Neural progenitor cell (in vitro differentiated cells): ENCODE results near the gene GOPC. TPM values are rescaled to one million over a fixed set of nuclear protein-coding genes. Genes with fewer than 3 reads are reported as not detected.

Experiments used
- DNase-seq: peaks from one replicate; pipeline ENCODE4 v3.0.0-alpha.2; 2016; ENCODE audit warnings: low spot score
- H2AFZ ChIP-seq: fragments of 200-600 bp; sonication (generic); replicated peaks from 2 replicates; pipeline ENCODE4 v1.6.1; 2016; ENCODE audit warnings: antibody characterized with exemption
- H3F3A ChIP-seq: fragments of 200-600 bp; sonication (generic); 2 replicates; pipeline ENCODE4 v1.6.1; 2016; ENCODE audit warnings: antibody characterized with exemption, low read depth
- H3K27ac ChIP-seq: fragments of 200-600 bp; sonication (generic); 2 replicates; pipeline ENCODE4 v1.5.1; 2016; ENCODE audit warnings: mild to moderate bottlenecking
- H3K27me3 ChIP-seq: fragments of 200-600 bp; sonication (generic); 2 replicates; pipeline ENCODE4 v1.6.1; 2016; ENCODE audit warnings: mild to moderate bottlenecking, moderate library complexity
- H3K36me3 ChIP-seq: fragments of 200-600 bp; sonication (generic); 2 replicates; pipeline ENCODE4 v1.5.1; 2016
- H3K4me1 ChIP-seq: fragments of 200-600 bp; sonication (generic); 2 replicates; pipeline ENCODE4 v1.6.1; 2016; ENCODE audit warnings: mixed run types
- H3K4me2 ChIP-seq: fragments of 200-600 bp; sonication (generic); 2 replicates; pipeline ENCODE4 v1.6.1; 2016
- H3K4me3 ChIP-seq: fragments of 200-600 bp; sonication (generic); 2 replicates; pipeline ENCODE4 v1.5.1; 2016
- H3K79me2 ChIP-seq: fragments of 200-600 bp; sonication (generic); 2 replicates; pipeline ENCODE4 v1.6.1; 2016; ENCODE audit warnings: low read depth
- H3K9ac ChIP-seq: fragments of 200-600 bp; sonication (generic); 2 replicates; pipeline ENCODE4 v1.6.1; 2016
- H3K9me3 ChIP-seq: fragments of 200-600 bp; sonication (generic); 2 replicates; pipeline ENCODE4 v1.5.1; 2016; ENCODE audit warnings: low read depth
- H4K20me1 ChIP-seq: fragments of 200-600 bp; sonication (generic); 2 replicates; pipeline ENCODE4 v1.6.1; 2016; ENCODE audit warnings: low read depth
- H3K27ac Mint-ChIP-seq: 3 replicates; pipeline ENCODE4 v1.8.0; 2021; ENCODE audit warnings: mixed read lengths
- H3K27me3 Mint-ChIP-seq: 2 replicates; pipeline ENCODE4 v1.8.0; 2022; ENCODE audit warnings: low read depth, mild to moderate bottlenecking, inconsistent platforms, moderate library complexity, mixed read lengths; ENCODE audit not compliant: insufficient read depth
- H3K36me3 Mint-ChIP-seq: 3 replicates; pipeline ENCODE4 v1.8.0; 2021; ENCODE audit warnings: mixed read lengths
- H3K4me1 Mint-ChIP-seq: 3 replicates; pipeline ENCODE4 v1.8.0; 2021; ENCODE audit warnings: mixed read lengths
- H3K4me3 Mint-ChIP-seq: 3 replicates; pipeline ENCODE4 v1.8.0; 2021; ENCODE audit warnings: mild to moderate bottlenecking, moderate library complexity, mixed read lengths
- H3K9me3 Mint-ChIP-seq: 3 replicates; pipeline ENCODE4 v1.8.0; 2020; ENCODE audit warnings: mixed read lengths
- CTCF ChIP-seq: fragments of 200-600 bp; sonication (generic); IDR thresholded peaks from 2 replicates; pipeline ENCODE4 v1.5.1; 2017; ENCODE audit warnings: antibody characterized with exemption, mild to moderate bottlenecking
- EZH2 ChIP-seq: fragments of 200-600 bp; sonication (generic); IDR thresholded peaks from 2 replicates; pipeline ENCODE4 v1.6.1; 2017; ENCODE audit warnings: antibody characterized with exemption, mild to moderate bottlenecking, moderate library complexity
- EZH2phosphoT487 ChIP-seq: fragments of 200-600 bp; sonication (generic); IDR thresholded peaks from 2 replicates; pipeline ENCODE4 v1.6.1; 2017; ENCODE audit warnings: antibody characterized with exemption
- total RNA-seq: library from RNA; depleted of rRNA; stranded (reverse); fragments of >200 nt; gene quantifications from 2 replicates; pipeline ENCODE4 v1.2.3, GENCODE V29; 2015; ENCODE audit warnings: low replicate concordance

The GOPC gene
- total RNA-seq, 1 donor from 2014 or later = 39.2 TPM

- Mint-ChIP-seq H3K27me3 (no peaks in the 10 kb centered on the region), H3K4me3 (no peak overlapping the region), H3K9me3 (no peaks in the 10 kb centered on the region), H3K4me1 (no peaks in the 10 kb centered on the region), H3K27ac (no peak overlapping the region), H3K36me3 (no peaks in the 10 kb centered on the region)
- no peak overlapping the region for H3K9ac ChIP-seq
- H3K4me3 ChIP-seq = no peak overlapping the region
- no peaks in the 10 kb centered on the region for H3K27me3 ChIP-seq
- H3F3A ChIP-seq = peaks cover 12% of the 10 kb centered on the region
- no peaks in the 10 kb centered on the region for H3K79me2 ChIP-seq
- no peaks in the 10 kb centered on the region for H3K9me3 ChIP-seq
- no peak for DNase-seq
- peaks cover 15% of the 10 kb centered on the region for H3K4me1 ChIP-seq
- no peaks in the 10 kb centered on the region for H4K20me1 ChIP-seq
- TF ChIP-seq EZH2 (no peak), CTCF (no peak), EZH2phosphoT487 (no peak)
- peak overlapping the region; percentile 23 for H3K4me2 ChIP-seq
- no peaks in the 10 kb centered on the region for H3K36me3 ChIP-seq
- H2AFZ ChIP-seq = no peak overlapping the region
- H3K27ac ChIP-seq = peak overlapping the region; percentile 25
These were observed 49.2 kb downstream of the GOPC start for GRCh38 chr6:117553142-117553541.

- Mint-ChIP-seq H3K27ac (no peak overlapping the region), H3K27me3 (no peaks in the 10 kb centered on the region), H3K4me1 (no peaks in the 10 kb centered on the region), H3K4me3 (no peak overlapping the region), H3K9me3 (no peaks in the 10 kb centered on the region), H3K36me3 (no peaks in the 10 kb centered on the region)
- Histone ChIP-seq H3K79me2 (no peaks in the 10 kb centered on the region), H3K9me3 (no peaks in the 10 kb centered on the region), H3K36me3 (no peaks in the 10 kb centered on the region), H3K9ac (no peak overlapping the region), H2AFZ (no peak overlapping the region), H3F3A (peaks cover 12% of the 10 kb centered on the region), H3K27ac (peak overlapping the region; percentile 25), H3K4me1 (peaks cover 15% of the 10 kb centered on the region), H3K27me3 (no peaks in the 10 kb centered on the region), H3K4me2 (peak overlapping the region; percentile 23), H3K4me3 (no peak overlapping the region), H4K20me1 (no peaks in the 10 kb centered on the region)
- TF ChIP-seq EZH2 = no peak
- no peak for TF ChIP-seq CTCF
- TF ChIP-seq EZH2phosphoT487 = no peak
- no peak for DNase-seq
These were observed 49.7 kb downstream of the GOPC start for GRCh38 chr6:117552618-117553017.

GRCh38 chr6:117550618-117551242 lies 51.6 kb downstream of the GOPC start:
- Mint-ChIP-seq H3K9me3 (no peaks in the 10 kb centered on the region), H3K27ac (no peak overlapping the region)

More at GRCh38 chr6:117550618-117551242, 51.6 kb downstream of the GOPC start:
- H4K20me1 ChIP-seq = no peaks in the 10 kb centered on the region
- Mint-ChIP-seq H3K27me3 (no peaks in the 10 kb centered on the region), H3K36me3 (no peaks in the 10 kb centered on the region), H3K4me3 (no peak overlapping the region), H3K4me1 (no peaks in the 10 kb centered on the region)
- H3K79me2 ChIP-seq = no peaks in the 10 kb centered on the region
- H3K4me3 ChIP-seq = no peak overlapping the region
- TF ChIP-seq EZH2phosphoT487 = no peak
- TF ChIP-seq CTCF = no peak
- TF ChIP-seq EZH2 = no peak
- DNase-seq = no peak
- H3K9ac ChIP-seq = no peak overlapping the region
- H3K36me3 ChIP-seq = no peaks in the 10 kb centered on the region
- no peak overlapping the region for H2AFZ ChIP-seq
- no peaks in the 10 kb centered on the region for H3K27me3 ChIP-seq
- no peak overlapping the region for H3K4me2 ChIP-seq
- no peaks in the 10 kb centered on the region for H3K9me3 ChIP-seq
- peaks cover 15% of the 10 kb centered on the region for H3K4me1 ChIP-seq
- no peak overlapping the region for H3K27ac ChIP-seq
- peaks cover 12% of the 10 kb centered on the region for H3F3A ChIP-seq
